Tibial nerve (tissue), 4 donors: ENCODE data around the gene SCN5A. TPM values are rescaled to one million over a fixed set of nuclear protein-coding genes. Genes with fewer than 3 reads are reported as not detected.

Source experiments
- DNase-seq, 2 donors: peaks; one replicate each; pipeline ENCODE4 v3.0.0-alpha.2; 2019; ENCODE audit warnings: low spot score in 2 of 2
- H3K27ac ChIP-seq, 4 donors: fragments of 200-600 bp; sonication (generic) in 3 of 4; one replicate each; pipeline ENCODE4 v1.5.1; 2017 to 2019; ENCODE audit warnings: mild to moderate bottlenecking in 1 of 4
- H3K27me3 ChIP-seq, 2 donors: fragments of 200-600 bp; sonication (generic) in 1 of 2; one replicate each; pipeline versions ENCODE4 v1.5.1 to v1.6.0; 2017 to 2019
- H3K36me3 ChIP-seq, 3 donors: fragments of 200-600 bp; sonication (generic); one replicate each; pipeline ENCODE4 v1.5.1; 2018 to 2019
- H3K4me1 ChIP-seq, 4 donors: fragments of 200-600 bp; sonication (generic) in 3 of 4; one replicate each; pipeline ENCODE4 v1.5.1; 2017 to 2019
- H3K4me3 ChIP-seq, 4 donors: fragments of 200-600 bp; sonication (generic) in 3 of 4; one replicate each; pipeline ENCODE4 v1.5.1; 2017 to 2019; ENCODE audit warnings: mild to moderate bottlenecking in 1 of 4, moderate library complexity in 1 of 4
- H3K9me3 ChIP-seq, 4 donors: fragments of 200-600 bp; sonication (generic) in 3 of 4; one replicate each; pipeline ENCODE4 v1.5.1; 2017 to 2019
- CTCF ChIP-seq, 5 experiments: fragments of 200-600 bp in 3 of 5; fragments of 450-650 bp in 2 of 5; sonication (generic) in 3 of 5; IDR thresholded peaks; one replicate each; pipeline ENCODE4 v1.5.1; 2016 to 2019; ENCODE audit warnings: antibody characterized with exemption in 5 of 5, mild to moderate bottlenecking in 3 of 5, moderate library complexity in 2 of 5
- EP300 ChIP-seq, 2 donors: sonication (generic); formaldehyde crosslinking; IDR thresholded peaks; one replicate each; pipeline ENCODE4 v1.6.1; 2017; ENCODE audit warnings: antibody characterized with exemption in 2 of 2, mild to moderate bottlenecking in 1 of 2
- POLR2A ChIP-seq, 2 donors: fragments of 450-650 bp; IDR thresholded peaks; one replicate each; pipeline ENCODE4 v1.6.1; 2017; ENCODE audit warnings: antibody characterized with exemption in 2 of 2, mild to moderate bottlenecking in 2 of 2, moderate library complexity in 2 of 2
- WGBS, 2 donors: methylation state at CpG; one replicate each; pipeline ENCODE4 v1.1.5; 2018; 5-methylcytosine and 5-hydroxymethylcytosine counted together
- small RNA-seq: library from RNA; depleted of rRNA; stranded (forward); fragments of <200 nt; gene quantifications from one replicate; pipeline ENCODE3, GENCODE V24; 2016
- total RNA-seq, 4 donors: library from RNA; depleted of rRNA; stranded (reverse); fragments of >200 nt; gene quantifications; one replicate each; pipeline ENCODE4 v1.1.0, GENCODE V29; 2016

The SCN5A gene
- total RNA-seq, 4 donors from 2014 or later: 0.44 to 2.7 (median 1.8) TPM

GRCh38 chr3:38500688-38501417, 148.6 kb downstream of the SCN5A start:
- Histone ChIP-seq H3K4me1 (peaks cover 0 to 10% (median 3%) of the 10 kb centered on the region in 4 donors), H3K9me3 (no peaks in the 10 kb centered on the region), H3K27ac (no peak overlapping the region), H3K36me3 (peaks cover 0 to 52% (median 0%) of the 10 kb centered on the region in 3 donors), H3K27me3 (no peaks in the 10 kb centered on the region), H3K4me3 (no peak overlapping the region)
- WGBS, 2 donors: 41 to 50% methylated on average over 2 of the region's 2 CpGs
- no peak for DNase-seq
- TF ChIP-seq CTCF (IDR thresholded peaks at IDR 0.05): no peak
- TF ChIP-seq EP300 (IDR thresholded peaks at IDR 0.05): no peak
- no peak for TF ChIP-seq POLR2A (IDR thresholded peaks at IDR 0.05)

Small RNA genes within 50 kb of the gene (small RNA-seq; reads per million reads assigned to genes)
- gene RF00019: not detected

Other genes starting within 250 kb of the SCN5A start
- gene ACVR2B, start 195.8 kb downstream of the SCN5A start, total RNA-seq: 10 to 100 TPM in 3 of 4 donors, 1 to 10 TPM in 1; 8.7 to 15.3 (median 12.6) TPM
- gene EXOG, start 153.3 kb downstream of the SCN5A start, total RNA-seq: 10 to 100 TPM in 3 of 4 donors, 1 to 10 TPM in 1; 9.9 to 21.9 (median 20.9) TPM
- gene SCN10A, start 166.5 kb upstream of the SCN5A start, total RNA-seq: not detected